Neural crest cell (in vitro differentiated cells): ENCODE results near the gene RMDN3. TPM values are rescaled to one million over a fixed set of nuclear protein-coding genes. Genes with fewer than 3 reads are reported as not detected.
A peak's percentile ranks its signal among the peaks of the same experiment; 100 is the strongest.

Source experiments
- DNase-seq: peaks from one replicate; pipeline ENCODE4 v3.0.0; 2021; ENCODE audit warnings: low read depth, mixed read lengths, low spot score
- H3K27ac Mint-ChIP-seq: one replicate; pipeline ENCODE4 v1.8.0; 2021; ENCODE audit warnings: mild to moderate bottlenecking, mixed read lengths; ENCODE audit not compliant: unreplicated experiment
- H3K27me3 Mint-ChIP-seq: 2 replicates; pipeline ENCODE4 v1.8.0; 2021; ENCODE audit warnings: low read depth, mild to moderate bottlenecking, mixed read lengths
- H3K36me3 Mint-ChIP-seq: 2 replicates; pipeline ENCODE4 v1.8.0; 2021; ENCODE audit warnings: low read depth, mild to moderate bottlenecking, mixed read lengths
- H3K4me1 Mint-ChIP-seq: 2 replicates; pipeline ENCODE4 v1.8.0; 2021; ENCODE audit warnings: mixed read lengths
- H3K4me3 Mint-ChIP-seq: one replicate; pipeline ENCODE4 v1.8.0; 2021; ENCODE audit warnings: mild to moderate bottlenecking, mixed read lengths
- H3K9me3 Mint-ChIP-seq: 2 replicates; pipeline ENCODE4 v1.8.0; 2021; ENCODE audit warnings: mixed read lengths
- total RNA-seq: library from RNA; stranded (reverse); gene quantifications from 2 replicates; pipeline ENCODE4 v1.2.1, GENCODE V29; 2021
- TF ChIP-seq, protein P1 (sequence below): fragments of 200-600 bp; sonication (generic); conservative IDR thresholded peaks from 2 replicates; pipeline ENCODE4 v1.5.0; 2021; ENCODE audit warnings: antibody characterized with exemption, mild to moderate bottlenecking

The RMDN3 gene
- total RNA-seq, 1 donor from 2014 or later: 32.2 TPM

DNA sequence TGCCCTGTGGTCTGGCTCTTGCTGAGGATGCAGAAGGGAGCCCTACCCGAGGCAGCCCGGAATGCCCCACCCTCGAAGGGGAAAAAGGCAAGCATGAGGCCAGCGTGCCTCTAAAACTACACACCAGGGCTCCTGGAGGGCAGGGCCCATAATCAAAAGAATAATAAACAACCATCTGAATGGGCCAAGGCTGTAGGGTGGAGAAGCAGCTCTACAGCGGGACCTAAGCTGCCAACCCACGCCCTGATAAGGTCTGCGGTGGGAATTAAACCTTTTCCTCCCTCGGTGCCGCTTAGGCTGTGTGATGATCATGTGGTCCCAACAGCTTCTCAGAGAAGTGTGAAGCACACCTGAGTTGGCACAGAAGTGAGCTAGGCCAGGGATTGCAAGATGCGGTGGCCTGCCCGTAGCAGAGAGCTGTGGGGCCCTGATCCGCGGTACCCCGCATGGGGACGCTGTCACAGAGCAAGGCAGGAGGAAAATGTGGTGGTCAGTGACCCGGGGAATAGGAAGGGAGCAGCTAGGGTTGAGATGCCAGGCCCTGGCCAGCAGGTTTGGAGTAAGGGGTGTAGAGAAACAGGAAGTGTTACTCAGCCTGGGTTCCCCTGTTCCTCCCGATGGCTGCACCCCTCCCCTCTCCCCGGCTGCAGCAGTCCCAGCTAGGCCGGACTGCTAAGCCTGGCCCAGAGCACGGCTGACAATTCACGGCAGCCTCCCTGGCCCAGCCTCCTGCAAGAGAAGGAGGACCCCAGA lies 13.6 kb upstream of the RMDN3 start:
- Mint-ChIP-seq H3K4me1 (peaks cover 12% of the 10 kb centered on the region), H3K4me3 (peak overlapping the region; percentile 23), H3K27me3 (peaks cover 20% of the 10 kb centered on the region), H3K36me3 (no peaks in the 10 kb centered on the region), H3K27ac (peak overlapping the region; percentile 83), H3K9me3 (no peaks in the 10 kb centered on the region)
- TF ChIP-seq, protein P1, sequence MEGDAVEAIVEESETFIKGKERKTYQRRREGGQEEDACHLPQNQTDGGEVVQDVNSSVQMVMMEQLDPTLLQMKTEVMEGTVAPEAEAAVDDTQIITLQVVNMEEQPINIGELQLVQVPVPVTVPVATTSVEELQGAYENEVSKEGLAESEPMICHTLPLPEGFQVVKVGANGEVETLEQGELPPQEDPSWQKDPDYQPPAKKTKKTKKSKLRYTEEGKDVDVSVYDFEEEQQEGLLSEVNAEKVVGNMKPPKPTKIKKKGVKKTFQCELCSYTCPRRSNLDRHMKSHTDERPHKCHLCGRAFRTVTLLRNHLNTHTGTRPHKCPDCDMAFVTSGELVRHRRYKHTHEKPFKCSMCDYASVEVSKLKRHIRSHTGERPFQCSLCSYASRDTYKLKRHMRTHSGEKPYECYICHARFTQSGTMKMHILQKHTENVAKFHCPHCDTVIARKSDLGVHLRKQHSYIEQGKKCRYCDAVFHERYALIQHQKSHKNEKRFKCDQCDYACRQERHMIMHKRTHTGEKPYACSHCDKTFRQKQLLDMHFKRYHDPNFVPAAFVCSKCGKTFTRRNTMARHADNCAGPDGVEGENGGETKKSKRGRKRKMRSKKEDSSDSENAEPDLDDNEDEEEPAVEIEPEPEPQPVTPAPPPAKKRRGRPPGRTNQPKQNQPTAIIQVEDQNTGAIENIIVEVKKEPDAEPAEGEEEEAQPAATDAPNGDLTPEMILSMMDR: no peak
- DNase-seq: no peak

DNA sequence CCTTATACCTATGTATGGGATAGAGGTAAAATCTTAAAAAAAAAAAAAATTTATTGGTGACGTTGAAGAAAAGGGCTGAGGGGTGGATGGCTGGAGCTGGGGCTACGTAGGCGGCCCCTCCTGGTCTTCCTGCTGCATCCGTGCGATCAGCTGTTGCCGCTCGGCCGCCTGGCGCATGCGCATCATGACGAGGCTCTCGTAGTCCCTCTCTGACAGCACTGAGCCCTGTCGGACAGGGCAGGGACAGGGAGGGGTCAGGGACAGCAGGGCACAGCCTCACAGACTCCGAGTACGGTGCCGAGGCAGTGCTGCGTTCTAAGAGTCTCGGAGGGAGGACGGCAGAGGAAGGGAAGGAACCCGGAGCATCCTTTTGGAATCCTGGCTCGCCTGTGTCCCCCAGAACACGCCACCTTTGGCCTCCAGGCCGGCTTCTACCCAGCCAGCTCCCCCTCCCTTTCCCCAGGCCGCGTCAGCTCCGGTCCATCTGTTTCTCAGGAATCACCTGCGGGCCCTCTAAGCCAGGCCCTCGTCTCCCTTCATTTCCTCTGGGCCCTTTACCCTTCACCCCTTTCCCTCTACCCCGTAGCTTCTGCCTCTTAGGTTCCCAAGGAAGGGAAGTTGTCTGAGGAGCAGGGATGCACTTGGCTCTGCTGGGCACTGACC lies 12.9 kb upstream of the RMDN3 start:
- peaks cover 26% of the 10 kb centered on the region for H3K27me3 Mint-ChIP-seq
- TF ChIP-seq, protein P1: no peak
- peak overlapping the region; percentile 23 for H3K4me3 Mint-ChIP-seq
- peaks cover 17% of the 10 kb centered on the region for H3K4me1 Mint-ChIP-seq
- no peak for DNase-seq
- H3K27ac Mint-ChIP-seq: no peak overlapping the region
- no peaks in the 10 kb centered on the region for H3K36me3 Mint-ChIP-seq
- no peaks in the 10 kb centered on the region for H3K9me3 Mint-ChIP-seq

DNA sequence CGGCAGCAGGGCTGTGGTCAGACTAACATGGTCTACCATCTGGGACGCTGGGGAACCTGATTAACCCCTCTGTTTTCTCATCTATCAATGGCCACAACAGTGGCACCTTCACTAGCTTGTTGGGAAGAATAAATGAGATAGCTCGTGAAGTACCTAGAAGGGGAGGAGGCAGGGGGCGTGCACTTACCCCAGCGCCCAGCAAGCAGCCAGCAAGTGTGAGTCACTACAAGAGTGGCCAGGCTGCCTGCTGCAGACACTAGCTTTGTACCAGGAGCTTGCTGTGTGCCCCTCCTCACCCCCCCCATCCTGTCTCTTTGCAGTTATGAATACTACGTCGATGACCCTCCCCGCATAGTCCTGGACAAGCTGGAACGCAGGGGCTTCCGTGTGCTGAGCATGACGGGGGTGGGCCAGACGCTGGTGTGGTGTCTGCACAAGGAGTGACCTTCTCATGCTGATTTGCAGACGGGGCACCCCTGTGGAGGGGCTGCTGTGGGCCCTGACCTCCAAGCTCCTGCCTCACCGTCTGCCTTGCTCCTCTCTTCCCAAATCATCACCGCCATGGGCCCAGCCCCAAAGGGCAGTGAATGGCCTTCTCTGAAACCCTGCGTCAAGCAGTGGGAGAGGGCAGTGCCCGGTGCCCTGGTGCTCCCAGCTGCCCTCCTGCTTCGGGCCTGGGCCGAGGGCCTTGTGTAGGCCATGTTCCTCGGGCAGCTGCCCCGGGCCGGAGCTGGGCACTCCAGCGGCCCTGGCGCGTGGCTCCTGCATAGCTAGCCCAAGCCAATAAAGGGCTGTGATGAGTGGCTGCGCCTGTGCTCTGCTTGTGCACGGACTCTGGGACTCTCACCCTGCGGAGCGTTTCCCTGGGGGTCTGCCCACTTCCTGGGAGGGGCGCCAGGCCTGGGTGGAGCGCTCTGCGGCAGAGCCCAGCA lies 12.1 kb upstream of the RMDN3 start:
- no peaks in the 10 kb centered on the region for H3K9me3 Mint-ChIP-seq
- TF ChIP-seq, protein P1: no peak
- peaks cover 17% of the 10 kb centered on the region for H3K4me1 Mint-ChIP-seq
- no peak for DNase-seq
- no peak overlapping the region for H3K27ac Mint-ChIP-seq
- H3K36me3 Mint-ChIP-seq: no peaks in the 10 kb centered on the region
- H3K27me3 Mint-ChIP-seq: peaks cover 32% of the 10 kb centered on the region
- no peak overlapping the region for H3K4me3 Mint-ChIP-seq

DNA sequence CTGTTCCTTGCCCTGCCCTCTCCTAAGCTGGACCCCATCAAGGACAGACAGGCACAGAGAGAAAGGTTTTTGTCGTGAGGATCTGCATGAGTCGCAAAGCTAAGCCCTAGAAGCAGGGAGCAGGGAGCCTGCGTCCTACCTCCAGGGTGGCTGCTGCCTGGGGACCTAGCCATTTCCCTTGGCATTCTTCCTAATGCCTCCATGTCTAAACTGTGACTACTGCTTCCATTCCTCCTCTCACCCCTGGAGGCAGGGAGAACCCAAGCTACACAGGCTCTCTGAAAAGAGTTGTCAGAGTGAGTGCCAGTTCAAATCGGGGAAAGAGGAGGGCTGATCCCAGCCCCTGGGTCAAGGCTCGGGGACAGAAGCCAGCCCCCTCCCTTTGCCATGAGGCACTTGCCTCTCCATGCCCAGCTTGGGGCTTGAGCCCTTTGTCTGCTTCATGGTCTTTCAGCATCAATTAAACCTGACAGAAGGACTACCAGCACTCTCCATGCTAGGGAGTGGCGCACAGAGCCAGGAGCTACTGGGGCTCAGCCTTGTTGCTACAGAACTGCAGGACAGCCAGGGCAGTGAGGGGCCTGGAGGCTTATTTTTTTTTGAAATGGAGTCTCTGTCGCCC lies 11.3 kb upstream of the RMDN3 start:
- H3K36me3 Mint-ChIP-seq: no peaks in the 10 kb centered on the region
- TF ChIP-seq, protein P1: no peak
- H3K27me3 Mint-ChIP-seq: peaks cover 32% of the 10 kb centered on the region
- no peak for DNase-seq
- H3K9me3 Mint-ChIP-seq: no peaks in the 10 kb centered on the region
- peaks cover 17% of the 10 kb centered on the region for H3K4me1 Mint-ChIP-seq
- no peak overlapping the region for H3K27ac Mint-ChIP-seq
- H3K4me3 Mint-ChIP-seq: peak overlapping the region; percentile 59

DNA sequence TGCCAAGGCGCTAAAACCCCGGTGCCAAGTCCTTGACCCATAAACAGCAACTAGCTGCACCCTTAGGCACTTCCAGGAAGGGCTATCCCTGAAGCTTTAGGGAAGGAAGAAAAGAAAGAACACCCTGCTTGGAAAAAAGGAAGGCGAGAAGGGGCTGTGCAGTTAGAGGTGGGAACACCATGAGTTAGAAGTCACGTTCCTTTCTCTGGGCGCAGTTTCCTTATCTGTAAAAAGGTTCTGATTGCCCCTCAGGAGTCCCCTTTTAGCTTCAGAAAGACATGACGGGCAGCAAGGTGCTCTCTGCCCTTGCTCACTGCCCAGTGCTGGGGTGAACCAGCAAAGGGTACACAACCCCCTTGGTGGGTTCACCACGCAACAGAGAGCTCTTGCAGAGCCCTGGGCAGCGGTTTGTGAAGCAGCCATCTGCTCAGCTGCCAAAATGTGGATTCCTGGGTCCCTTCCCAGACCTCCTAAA lies 9.6 kb upstream of the RMDN3 start:
- Mint-ChIP-seq H3K27ac (no peak overlapping the region), H3K4me1 (peaks cover 24% of the 10 kb centered on the region), H3K9me3 (no peaks in the 10 kb centered on the region), H3K36me3 (no peaks in the 10 kb centered on the region), H3K27me3 (peaks cover 32% of the 10 kb centered on the region), H3K4me3 (peak overlapping the region; percentile 86)
- DNase-seq: no peak
- TF ChIP-seq, protein P1: no peak
